Measurements from ENCODE around the gene ENTPD7.

The ENTPD7 gene

DNA sequence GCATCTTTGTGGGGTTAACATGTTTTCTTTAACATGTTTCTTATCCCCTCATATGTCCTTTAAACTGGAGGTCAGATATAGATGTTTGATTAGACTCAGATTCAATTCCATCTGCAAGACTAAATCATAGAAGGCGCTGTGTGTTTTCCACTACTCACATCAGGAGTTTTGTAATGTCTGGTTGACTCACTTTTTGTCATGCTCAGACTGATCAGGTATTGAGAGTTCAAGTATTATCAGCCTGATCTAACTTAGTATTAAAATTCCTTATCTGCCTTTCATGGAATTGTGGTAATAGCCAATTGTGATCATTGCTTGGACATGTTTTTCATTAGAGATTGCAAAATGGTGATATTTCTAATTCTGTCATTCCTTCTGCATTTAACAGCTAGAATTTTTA, 30.2 kb downstream of the ENTPD7 start:
- H3K36me3 ChIP-seq (replicated peaks; ENCODE audit: insufficient read depth, low read length) = no peaks in the 10 kb centered on the region
- no peak overlapping the region for H2AFZ ChIP-seq (ENCODE audit: low read length)
- no peaks in the 10 kb centered on the region for H3K9me3 ChIP-seq (replicated peaks; ENCODE audit: insufficient read depth, low read length)
- no peak overlapping the region for H3K9ac ChIP-seq (ENCODE audit: low read length)
- no peak overlapping the region for H3K4me3 ChIP-seq (ENCODE audit: low read length)
- no peak for TF ChIP-seq CTCF (IDR thresholded peaks at IDR 0.05; ENCODE audit: low read length)
- no peaks in the 10 kb centered on the region for H3K4me1 ChIP-seq (ENCODE audit: low read length)
- H3K4me2 ChIP-seq (ENCODE audit: low read depth, low read length) = no peak overlapping the region
- DNase-seq = no peak
- no peaks in the 10 kb centered on the region for H4K20me1 ChIP-seq (ENCODE audit: insufficient read depth, low read length)
- H3K27me3 ChIP-seq (replicated peaks; ENCODE audit: insufficient read depth, low read length) = no peaks in the 10 kb centered on the region
- H3F3A ChIP-seq (ENCODE audit: insufficient read depth, low read length) = no peaks in the 10 kb centered on the region
- H3K27ac ChIP-seq (ENCODE audit: low read length) = no peak overlapping the region
- H3K79me2 ChIP-seq (ENCODE audit: low read length) = no peaks in the 10 kb centered on the region
- H3K9me2 ChIP-seq (replicated peaks; ENCODE audit: insufficient read depth, low read length) = no peaks in the 10 kb centered on the region

DNA sequence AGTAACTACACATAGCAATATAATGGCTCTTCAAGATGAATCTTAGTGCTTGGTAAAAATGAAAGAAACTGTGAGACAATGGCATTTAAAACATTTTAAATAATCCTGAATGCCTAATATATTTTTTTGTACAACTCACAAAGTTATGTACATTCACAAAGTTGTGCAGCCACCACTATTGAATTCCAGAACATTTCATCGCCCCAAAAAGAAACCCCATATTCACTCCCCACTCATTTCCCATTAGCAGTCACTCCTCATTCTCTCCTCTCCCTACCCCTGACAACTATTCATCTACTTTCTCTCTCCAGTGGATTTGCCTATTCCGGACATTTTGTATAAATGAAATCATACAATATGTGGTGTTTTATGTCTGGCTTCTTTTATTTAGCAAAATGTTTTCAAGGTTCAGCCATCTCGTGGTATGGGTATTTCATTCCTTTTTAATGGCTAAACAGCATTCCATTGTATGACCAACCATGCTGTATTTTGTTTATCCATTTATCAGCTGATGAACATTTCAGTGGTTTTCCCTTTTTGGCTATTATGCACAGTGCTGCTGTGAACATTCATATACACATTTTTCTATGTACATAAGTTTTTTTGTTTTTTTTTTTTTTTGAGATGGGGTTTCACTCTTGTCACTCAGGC, 34.7 kb downstream of the ENTPD7 start:
- Histone ChIP-seq H3K4me3 (ENCODE audit: low read length) (no peak overlapping the region), H3K9me3 (replicated peaks; ENCODE audit: insufficient read depth, low read length) (no peaks in the 10 kb centered on the region), H2AFZ (ENCODE audit: low read length) (no peak overlapping the region), H3F3A (ENCODE audit: insufficient read depth, low read length) (no peaks in the 10 kb centered on the region), H3K27ac (ENCODE audit: low read length) (no peak overlapping the region), H3K27me3 (replicated peaks; ENCODE audit: insufficient read depth, low read length) (no peaks in the 10 kb centered on the region), H3K36me3 (replicated peaks; ENCODE audit: insufficient read depth, low read length) (no peaks in the 10 kb centered on the region), H3K79me2 (ENCODE audit: low read length) (no peaks in the 10 kb centered on the region), H3K9ac (ENCODE audit: low read length) (no peak overlapping the region), H3K4me1 (ENCODE audit: low read length) (no peaks in the 10 kb centered on the region), H4K20me1 (ENCODE audit: insufficient read depth, low read length) (no peaks in the 10 kb centered on the region), H3K4me2 (ENCODE audit: low read depth, low read length) (no peak overlapping the region), H3K9me2 (replicated peaks; ENCODE audit: insufficient read depth, low read length) (no peaks in the 10 kb centered on the region)
- TF ChIP-seq CTCF (IDR thresholded peaks at IDR 0.05; ENCODE audit: low read length) = no peak
- no peak for TF ChIP-seq EZH2phosphoT487 (IDR thresholded peaks at IDR 0.05; ENCODE audit: low read length)
- TF ChIP-seq EZH2 (optimal IDR thresholded peaks at IDR 0.05; ENCODE audit: low read depth, low read length) = no peak
- DNase-seq = no peak

- H3K4me2 ChIP-seq (ENCODE audit: low read depth, low read length) = no peak overlapping the region
- no peak overlapping the region for H3K4me3 ChIP-seq (ENCODE audit: low read length)
- H3K79me2 ChIP-seq (ENCODE audit: low read length) = no peaks in the 10 kb centered on the region
- no peaks in the 10 kb centered on the region for H3K4me1 ChIP-seq (ENCODE audit: low read length)
- no peaks in the 10 kb centered on the region for H3K9me2 ChIP-seq (replicated peaks; ENCODE audit: insufficient read depth, low read length)
- no peak overlapping the region for H3K9ac ChIP-seq (ENCODE audit: low read length)
- H3K36me3 ChIP-seq (replicated peaks; ENCODE audit: insufficient read depth, low read length) = no peaks in the 10 kb centered on the region
- no peak for DNase-seq
- no peak for TF ChIP-seq EZH2 (optimal IDR thresholded peaks at IDR 0.05; ENCODE audit: low read depth, low read length)
- no peaks in the 10 kb centered on the region for H3K9me3 ChIP-seq (replicated peaks; ENCODE audit: insufficient read depth, low read length)
- no peaks in the 10 kb centered on the region for H4K20me1 ChIP-seq (ENCODE audit: insufficient read depth, low read length)
- H3K27me3 ChIP-seq (replicated peaks; ENCODE audit: insufficient read depth, low read length) = no peaks in the 10 kb centered on the region
- H3F3A ChIP-seq (ENCODE audit: insufficient read depth, low read length) = no peaks in the 10 kb centered on the region
- no peak overlapping the region for H2AFZ ChIP-seq (ENCODE audit: low read length)
- no peak overlapping the region for H3K27ac ChIP-seq (ENCODE audit: low read length)
Measured at GRCh38 chr10:99695761-99696160, 36.5 kb downstream of the ENTPD7 start.

- Histone ChIP-seq H3K9ac (ENCODE audit: low read length) (no peak overlapping the region), H2AFZ (ENCODE audit: low read length) (no peak overlapping the region), H3K4me1 (ENCODE audit: low read length) (no peaks in the 10 kb centered on the region), H3K27me3 (replicated peaks; ENCODE audit: insufficient read depth, low read length) (no peaks in the 10 kb centered on the region), H3K27ac (ENCODE audit: low read length) (no peak overlapping the region), H3K9me3 (replicated peaks; ENCODE audit: insufficient read depth, low read length) (no peaks in the 10 kb centered on the region), H3K79me2 (ENCODE audit: low read length) (no peaks in the 10 kb centered on the region), H3K36me3 (replicated peaks; ENCODE audit: insufficient read depth, low read length) (no peaks in the 10 kb centered on the region), H3K4me2 (ENCODE audit: low read depth, low read length) (no peak overlapping the region), H4K20me1 (ENCODE audit: insufficient read depth, low read length) (no peaks in the 10 kb centered on the region), H3K4me3 (ENCODE audit: low read length) (no peak overlapping the region), H3K9me2 (replicated peaks; ENCODE audit: insufficient read depth, low read length) (no peaks in the 10 kb centered on the region), H3F3A (ENCODE audit: insufficient read depth, low read length) (no peaks in the 10 kb centered on the region)
- no peak for DNase-seq
- no peak for TF ChIP-seq EZH2 (optimal IDR thresholded peaks at IDR 0.05; ENCODE audit: low read depth, low read length)
- TF ChIP-seq EZH2phosphoT487 (IDR thresholded peaks at IDR 0.05; ENCODE audit: low read length) = no peak
- no peak for TF ChIP-seq CTCF (IDR thresholded peaks at IDR 0.05; ENCODE audit: low read length)
Measured at GRCh38 chr10:99698504-99699080, 39.3 kb downstream of the ENTPD7 start.
